Loucy (cell line): Measurements from ENCODE around the gene RCAN2.

Experiments used
- H2AFZ ChIP-seq: fragments of 200-600 bp; sonication (generic); 2 replicates; pipeline ENCODE4 v1.6.0; 2016; ENCODE audit warnings: antibody characterized with exemption, mild to moderate bottlenecking, low read length, moderate library complexity
- H3F3A ChIP-seq: fragments of 200-600 bp; 2 replicates; pipeline ENCODE4 v1.6.0; 2016; ENCODE audit warnings: antibody characterized with exemption, low read depth, mild to moderate bottlenecking
- H3K27me3 ChIP-seq: fragments of 200-600 bp; sonication (generic); 2 replicates; pipeline ENCODE4 v1.6.1; 2014; ENCODE audit warnings: low read length, mild to moderate bottlenecking; ENCODE audit not compliant: insufficient read depth, poor library complexity, severe bottlenecking
- H3K36me3 ChIP-seq: fragments of 200-600 bp; sonication (generic); 2 replicates; pipeline ENCODE4 v1.6.1; 2016; ENCODE audit warnings: low read length; ENCODE audit not compliant: insufficient read depth
- H3K4me1 ChIP-seq: fragments of 200-600 bp; sonication (generic); 2 replicates; pipeline ENCODE4 v1.5.1; 2014; ENCODE audit warnings: low read length, mild to moderate bottlenecking; ENCODE audit not compliant: insufficient read depth, poor library complexity, severe bottlenecking
- H3K4me2 ChIP-seq: fragments of 200-600 bp; sonication (generic); 2 replicates; pipeline ENCODE4 v1.6.0; 2014; ENCODE audit warnings: antibody characterized with exemption, low read length, low read depth, mild to moderate bottlenecking; ENCODE audit not compliant: poor library complexity, severe bottlenecking
- H3K4me3 ChIP-seq: fragments of 200-600 bp; sonication (generic); 2 replicates; pipeline ENCODE4 v1.5.1; 2014; ENCODE audit warnings: low read length, mild to moderate bottlenecking, mixed read lengths; ENCODE audit not compliant: poor library complexity, severe bottlenecking
- H3K79me2 ChIP-seq: fragments of 200-600 bp; sonication (generic); 2 replicates; pipeline ENCODE4 v1.6.1; 2014; ENCODE audit warnings: low read length; ENCODE audit not compliant: insufficient read depth
- H3K9ac ChIP-seq: fragments of 200-600 bp; sonication (generic); 2 replicates; pipeline ENCODE4 v1.6.0; 2014; ENCODE audit warnings: mild to moderate bottlenecking, low read depth, low read length, moderate library complexity; ENCODE audit not compliant: poor library complexity, severe bottlenecking
- H3K9me2 ChIP-seq: fragments of 200-600 bp; sonication (generic); replicated peaks from 2 replicates; pipeline ENCODE4 v1.6.1; 2016; ENCODE audit warnings: low read depth, low read length, mixed read lengths
- H3K9me3 ChIP-seq: fragments of 200-600 bp; sonication (generic); 2 replicates; pipeline ENCODE4 v1.6.1; 2014; ENCODE audit warnings: mild to moderate bottlenecking, antibody characterized with exemption, low read length, low read depth; ENCODE audit not compliant: insufficient read depth
- H4K20me1 ChIP-seq: fragments of 200-600 bp; sonication (generic); 2 replicates; pipeline ENCODE4 v1.6.0; 2014; ENCODE audit warnings: antibody characterized with exemption, low read length, mild to moderate bottlenecking; ENCODE audit not compliant: insufficient read depth, poor library complexity, severe bottlenecking
- CTCF ChIP-seq: fragments of 200-600 bp; sonication (generic); conservative IDR thresholded peaks from 2 replicates; pipeline ENCODE4 v1.5.1; 2014; ENCODE audit warnings: mild to moderate bottlenecking, antibody characterized with exemption, low read length
- EZH2phosphoT487 ChIP-seq: fragments of 200-600 bp; IDR thresholded peaks from 2 replicates; pipeline ENCODE4 v1.6.1; 2018; ENCODE audit warnings: antibody characterized with exemption, mild to moderate bottlenecking, moderate library complexity, borderline replicate concordance

Gene RCAN2

GRCh38 chr6:46422619-46423018, 68.6 kb downstream of the RCAN2 start:
- Histone ChIP-seq H3F3A (no peaks in the 10 kb centered on the region), H3K4me1 (no peaks in the 10 kb centered on the region), H3K79me2 (no peaks in the 10 kb centered on the region), H3K4me3 (no peak overlapping the region), H3K9ac (no peak overlapping the region), H3K9me2 (no peaks in the 10 kb centered on the region), H3K4me2 (no peak overlapping the region), H2AFZ (no peak overlapping the region), H4K20me1 (no peaks in the 10 kb centered on the region), H3K36me3 (no peaks in the 10 kb centered on the region), H3K9me3 (no peaks in the 10 kb centered on the region), H3K27me3 (no peaks in the 10 kb centered on the region)
- TF ChIP-seq EZH2phosphoT487 (no peak), CTCF (no peak)

GRCh38 chr6:46421939-46422338, 69.3 kb downstream of the RCAN2 start:
- no peaks in the 10 kb centered on the region for H4K20me1 ChIP-seq
- no peaks in the 10 kb centered on the region for H3K36me3 ChIP-seq
- H3K79me2 ChIP-seq: no peaks in the 10 kb centered on the region
- H2AFZ ChIP-seq: no peak overlapping the region
- no peak overlapping the region for H3K4me3 ChIP-seq
- H3K4me1 ChIP-seq: no peaks in the 10 kb centered on the region
- no peaks in the 10 kb centered on the region for H3K9me3 ChIP-seq
- H3K4me2 ChIP-seq: no peak overlapping the region
- no peak for TF ChIP-seq CTCF
- TF ChIP-seq EZH2phosphoT487: no peak
- no peak overlapping the region for H3K9ac ChIP-seq
- no peaks in the 10 kb centered on the region for H3K27me3 ChIP-seq
- no peaks in the 10 kb centered on the region for H3K9me2 ChIP-seq
- H3F3A ChIP-seq: no peaks in the 10 kb centered on the region

GRCh38 chr6:46420921-46421638, 70.2 kb downstream of the RCAN2 start:
- H3K4me2 ChIP-seq: no peak overlapping the region
- H3K9me3 ChIP-seq: no peaks in the 10 kb centered on the region
- no peak overlapping the region for H3K9ac ChIP-seq
- H3K9me2 ChIP-seq: no peaks in the 10 kb centered on the region
- no peaks in the 10 kb centered on the region for H3F3A ChIP-seq
- no peaks in the 10 kb centered on the region for H3K4me1 ChIP-seq
- no peaks in the 10 kb centered on the region for H3K79me2 ChIP-seq
- no peaks in the 10 kb centered on the region for H3K27me3 ChIP-seq
- no peak overlapping the region for H2AFZ ChIP-seq
- no peaks in the 10 kb centered on the region for H4K20me1 ChIP-seq
- no peak for TF ChIP-seq EZH2phosphoT487
- TF ChIP-seq CTCF: no peak
- no peak overlapping the region for H3K4me3 ChIP-seq
- no peaks in the 10 kb centered on the region for H3K36me3 ChIP-seq
